ENCODE data around the gene GOLGA8T.
"Not testable (repeated sequence)": the region's sequence is repeated elsewhere in the genome, so short reads cannot be mapped to it uniquely, and the experiment has no call there.

The GOLGA8T gene

DNA sequence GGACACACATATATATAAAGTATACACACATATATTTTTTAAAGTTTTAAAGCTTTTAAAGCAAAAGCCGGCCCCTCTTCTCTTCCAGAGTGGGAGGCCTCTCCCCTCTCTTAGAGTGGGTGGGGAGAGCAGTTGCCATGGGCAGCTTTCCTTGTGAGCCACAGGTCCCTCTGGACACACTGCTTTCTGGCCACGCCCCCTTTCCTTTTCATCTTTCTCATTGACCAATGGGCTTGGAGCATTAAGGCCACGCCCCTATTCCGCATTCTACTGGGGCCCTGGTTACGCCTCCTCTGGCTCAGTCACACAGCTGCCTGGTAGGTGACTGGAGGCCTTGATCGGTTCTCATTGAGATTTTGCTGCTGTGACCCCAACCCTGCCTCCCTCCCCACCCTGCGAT lies at the start of gene GOLGA8T:
TSS of gene GOLGA8T (plus strand) at position 301 of the 400 bp plus-strand sequence. CDS start at position 399, 98 bp downstream.
- DNase-seq = not testable (repeated sequence)

DNA sequence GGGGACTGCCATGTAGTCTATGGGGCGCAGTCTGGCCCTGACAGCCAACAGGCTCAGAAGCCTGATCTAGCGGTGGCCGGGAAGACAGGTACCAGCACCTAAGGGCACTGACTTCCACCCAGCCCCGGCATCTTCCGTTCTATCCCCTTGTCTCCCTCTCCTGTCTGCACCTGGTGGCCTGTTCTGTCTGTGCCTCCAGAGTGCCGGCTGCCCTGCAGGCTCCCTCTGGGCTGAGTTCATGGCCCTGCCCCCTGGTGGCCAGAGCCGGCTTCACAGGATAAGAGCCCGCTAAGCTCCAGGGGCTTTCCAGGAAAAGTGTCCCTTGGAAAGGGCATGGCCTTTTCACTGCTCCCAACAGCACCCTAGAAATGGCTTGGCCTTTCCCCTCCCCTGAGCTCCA lies 37.0 kb upstream of the GOLGA8T start:
- DNase-seq = not testable (repeated sequence)

- not testable (repeated sequence) for DNase-seq
Observed at GRCh38 chr15:30102890-30103289, 32.0 kb upstream of the GOLGA8T start.

DNA sequence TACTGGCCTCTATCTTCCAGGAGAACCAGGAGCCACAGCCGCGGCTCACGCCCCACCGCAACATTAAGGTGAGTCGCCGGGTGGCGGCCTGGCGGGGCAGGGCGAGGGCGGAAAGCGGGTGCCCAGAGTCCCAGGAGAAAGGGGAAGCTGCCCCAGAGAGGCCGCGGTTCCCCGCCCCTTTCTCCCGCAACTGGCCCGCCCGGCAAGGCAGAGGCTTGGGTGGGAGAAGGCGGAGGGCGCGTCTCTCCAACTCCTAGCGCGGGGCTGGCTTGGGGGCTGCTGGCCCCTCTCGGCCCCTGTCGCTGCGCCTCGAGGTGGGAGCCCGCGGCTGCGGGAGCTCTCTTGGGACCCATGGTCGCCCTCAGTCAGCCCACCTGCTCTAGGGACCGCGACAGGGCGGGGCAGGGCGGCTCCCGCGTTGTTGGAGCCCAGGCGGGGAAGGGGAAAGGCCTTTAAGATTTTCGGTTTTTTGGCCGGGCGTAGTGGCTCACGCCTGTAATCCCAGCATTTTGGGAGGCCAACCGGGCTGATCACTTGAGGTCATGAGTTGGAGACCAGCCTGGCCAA lies 30.8 kb upstream of the GOLGA8T start:
- not testable (repeated sequence) for DNase-seq

- not testable (repeated sequence) for DNase-seq
Observed at GRCh38 chr15:30110591-30110990, 24.3 kb upstream of the GOLGA8T start.

DNA sequence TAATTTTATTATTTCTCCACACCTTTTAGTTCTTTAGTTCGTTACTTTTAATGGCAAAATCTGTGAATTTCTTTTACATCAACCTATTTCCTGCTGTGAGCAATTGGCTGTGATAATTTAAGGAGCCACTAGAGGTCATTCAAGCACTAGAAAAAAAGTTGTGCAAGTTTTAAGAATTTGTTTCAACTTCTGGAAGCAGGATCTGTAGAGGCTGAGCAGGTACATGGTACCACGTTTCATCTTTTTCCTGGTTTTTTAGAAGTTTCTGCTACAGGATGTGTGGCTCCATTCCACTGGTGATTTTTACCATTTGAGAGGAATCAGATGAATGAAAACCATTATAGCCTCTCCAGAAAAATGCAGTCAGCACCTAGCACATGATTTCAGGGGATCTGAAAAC lies 4.8 kb upstream of the GOLGA8T start:
- not testable (repeated sequence) for DNase-seq

- not testable (repeated sequence) for DNase-seq
Observed at GRCh38 chr15:30143246-30143645, 8.4 kb downstream of the GOLGA8T start.

DNA sequence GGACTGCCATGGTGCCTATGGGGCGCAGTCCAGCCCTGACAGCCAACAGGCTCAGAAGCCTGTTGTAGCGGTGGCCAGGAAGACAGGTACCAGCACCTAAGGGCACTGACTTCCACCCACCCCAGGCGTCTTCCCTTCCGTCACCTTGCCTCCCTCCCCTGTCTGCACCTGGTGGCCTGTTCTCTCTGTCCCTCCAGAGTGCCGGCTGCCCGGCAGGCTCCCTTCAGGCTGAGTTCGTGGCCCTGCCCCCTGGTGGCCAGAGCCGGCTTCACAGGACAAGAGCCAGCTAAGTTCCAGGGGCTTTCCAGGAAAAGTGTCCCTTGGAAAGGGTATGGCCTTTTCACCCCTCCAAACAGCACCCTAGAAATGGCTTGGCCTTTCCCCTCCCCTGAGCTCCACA lies 15.0 kb downstream of the GOLGA8T start:
- not testable (repeated sequence) for DNase-seq

- not testable (repeated sequence) for DNase-seq
Observed at GRCh38 chr15:30162479-30163357, 27.9 kb downstream of the GOLGA8T start.

- DNase-seq = not testable (repeated sequence)
Observed at GRCh38 chr15:30163759-30164158, 28.9 kb downstream of the GOLGA8T start.

- DNase-seq = not testable (repeated sequence)
Observed at GRCh38 chr15:30164257-30164656, 29.4 kb downstream of the GOLGA8T start.

DNA sequence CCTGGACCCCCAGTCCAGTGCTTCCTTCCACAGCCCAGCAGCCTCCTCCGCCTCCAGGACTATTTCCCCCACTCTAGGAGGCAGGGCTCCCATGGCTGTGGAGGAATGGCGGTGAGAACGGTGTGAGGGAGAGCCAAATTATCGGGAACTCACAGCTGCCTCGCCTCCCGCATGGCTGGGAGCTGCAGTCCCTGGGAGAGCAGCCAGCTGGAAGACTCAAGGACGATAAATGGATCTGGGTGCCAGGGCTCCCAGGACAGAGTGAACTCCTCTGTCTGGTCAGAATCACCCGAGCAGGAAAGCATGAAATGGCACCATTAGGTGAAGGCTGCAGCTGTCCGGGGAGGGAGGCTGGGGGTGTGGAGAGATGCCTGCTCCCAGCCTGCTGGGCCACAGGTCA lies 32.6 kb downstream of the GOLGA8T start:
- not testable (repeated sequence) for DNase-seq

DNA sequence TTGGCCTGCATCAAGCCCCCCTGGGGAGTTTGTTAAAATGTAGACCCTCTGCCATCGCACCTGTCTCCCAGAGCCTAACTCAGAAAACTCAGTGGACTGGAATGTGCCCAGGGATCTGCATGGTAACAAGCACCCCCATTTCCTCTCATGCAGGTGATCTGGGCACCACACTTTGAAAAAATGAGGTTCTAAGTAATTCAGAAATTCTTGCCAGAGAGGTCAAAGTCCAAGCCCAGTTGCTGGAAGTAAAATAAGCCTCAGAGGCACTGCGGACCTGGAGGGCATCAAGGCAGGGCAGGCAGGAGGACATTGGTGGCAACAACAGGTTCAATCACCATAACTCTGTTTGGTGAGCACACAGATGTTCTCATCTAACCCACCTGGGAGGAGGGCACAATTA lies 33.0 kb downstream of the GOLGA8T start:
- not testable (repeated sequence) for DNase-seq

GRCh38 chr15:30171452-30171851 lies 36.6 kb downstream of the GOLGA8T start:
- not testable (repeated sequence) for DNase-seq

GRCh38 chr15:30173041-30173608 lies 38.3 kb downstream of the GOLGA8T start:
- not testable (repeated sequence) for DNase-seq

DNA sequence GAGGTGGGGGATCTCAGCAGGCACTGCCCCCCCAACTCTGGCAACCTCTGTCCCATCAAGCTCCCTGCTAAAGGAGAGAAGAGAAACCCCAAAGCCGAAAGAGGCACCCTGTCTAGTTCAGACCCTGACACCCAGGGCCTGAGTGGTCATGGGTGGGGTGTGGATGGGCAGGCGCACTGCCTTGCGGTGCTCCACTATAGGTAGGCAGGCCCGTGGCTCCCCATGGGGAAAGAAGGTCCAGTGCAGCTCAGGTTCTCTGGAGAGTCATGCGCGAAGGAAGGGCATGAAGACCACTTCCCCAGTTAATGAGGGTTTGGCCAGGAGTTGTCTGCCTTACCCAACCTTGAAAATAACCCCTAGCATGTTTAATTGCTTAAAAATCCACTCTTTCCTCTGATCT lies 40.4 kb downstream of the GOLGA8T start:
- not testable (repeated sequence) for DNase-seq

- not testable (repeated sequence) for DNase-seq
Observed at GRCh38 chr15:30176613-30177012, 41.8 kb downstream of the GOLGA8T start.

DNA sequence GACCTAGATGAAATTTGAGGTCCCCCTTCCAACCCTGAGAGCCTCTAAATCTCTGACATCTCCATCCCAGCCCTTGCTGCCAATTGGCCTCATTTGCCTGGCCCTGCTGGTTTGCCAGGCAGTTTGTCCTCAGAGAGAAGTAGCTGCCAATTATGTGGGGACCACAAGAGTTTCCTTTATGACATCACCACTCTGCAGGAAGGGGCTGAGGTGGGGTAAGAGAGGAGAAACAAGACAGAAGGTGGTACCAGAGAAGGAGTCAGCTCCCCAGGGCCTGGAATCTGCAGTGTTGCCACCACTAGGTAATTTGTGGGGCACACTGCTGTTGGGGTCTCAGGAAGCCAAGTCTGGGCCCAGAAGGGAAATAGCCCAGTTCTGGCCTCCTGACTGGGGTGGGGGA lies 45.0 kb downstream of the GOLGA8T start:
- DNase-seq = not testable (repeated sequence)

- DNase-seq = not testable (repeated sequence)
Observed at GRCh38 chr15:30185495-30185894, 50.6 kb downstream of the GOLGA8T start.

- DNase-seq = not testable (repeated sequence)
Observed at GRCh38 chr15:30187429-30187828, 52.6 kb downstream of the GOLGA8T start.

DNA sequence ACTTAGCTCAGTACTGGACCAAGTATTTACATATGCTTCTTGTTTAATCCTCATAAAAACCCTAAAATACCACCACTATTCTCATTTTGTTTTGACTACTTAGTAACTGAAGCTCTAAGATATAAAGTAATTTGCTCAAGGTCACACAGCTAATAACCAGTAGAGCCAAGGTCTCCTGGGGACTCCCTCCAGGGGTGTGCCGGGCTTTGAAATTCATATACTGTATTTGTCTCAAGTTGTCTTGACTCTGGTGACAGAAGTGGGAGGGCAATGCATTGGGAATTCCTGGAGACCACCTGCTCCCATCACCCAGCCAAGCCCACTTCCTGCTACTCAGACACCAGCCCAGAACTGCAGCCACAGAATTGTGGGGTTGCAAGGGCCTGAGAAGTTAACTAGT lies 54.9 kb downstream of the GOLGA8T start:
- not testable (repeated sequence) for DNase-seq

DNA sequence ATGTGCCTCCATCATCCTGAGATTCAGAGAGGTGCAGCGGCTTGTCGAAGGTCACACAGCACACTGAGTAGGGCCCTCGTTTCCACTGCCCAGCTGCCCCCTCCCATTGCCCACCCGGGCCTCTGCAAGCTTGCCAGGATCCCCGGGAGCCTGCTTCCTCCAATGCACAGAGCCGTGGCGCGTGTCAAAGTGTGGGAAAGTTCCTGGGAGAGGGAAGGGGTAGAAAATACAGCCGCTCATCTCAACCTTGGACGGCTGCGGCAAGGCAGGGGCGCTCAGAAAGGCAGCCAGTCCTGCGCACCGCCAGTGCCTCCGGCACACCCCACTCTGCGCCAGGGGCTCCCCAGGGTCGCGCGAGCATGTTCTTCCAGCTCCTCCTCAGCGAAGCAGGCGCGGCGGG lies 56.3 kb downstream of the GOLGA8T start:
- DNase-seq = not testable (repeated sequence)

DNA sequence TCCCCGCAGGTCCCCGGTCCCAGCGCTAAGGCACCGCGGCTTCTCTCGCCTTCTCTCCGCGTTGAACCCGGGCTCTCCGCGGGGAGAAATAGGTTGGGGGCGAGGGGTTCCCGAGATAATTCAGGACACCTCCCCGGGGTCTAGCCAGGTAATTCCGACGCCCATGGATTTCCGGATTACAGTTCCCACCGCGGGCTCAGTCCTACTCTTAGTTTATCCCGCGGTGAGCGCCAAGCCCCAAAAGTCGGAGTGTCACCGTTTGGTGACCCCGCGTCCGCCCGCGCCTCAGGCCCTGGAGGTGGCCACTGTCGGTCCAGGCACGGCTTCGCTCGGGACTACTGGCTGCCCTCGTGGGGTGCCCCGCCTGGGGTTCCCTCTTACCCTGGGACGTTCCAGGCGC lies 56.8 kb downstream of the GOLGA8T start:
- DNase-seq = not testable (repeated sequence)
